Sigmoid colon (tissue), 7 donors: Measurements from ENCODE around the gene THSD7A. TPM values are rescaled to one million over a fixed set of nuclear protein-coding genes. Genes with fewer than 3 reads are reported as not detected.

Experiments
- DNase-seq: peaks from one replicate; pipeline ENCODE4 v3.0.0-alpha.2; 2019
- H3K27ac ChIP-seq, 4 donors: fragments of 200-600 bp; sonication (generic); one replicate each; pipeline ENCODE4 v1.5.1; 2016 to 2019; ENCODE audit warnings: mild to moderate bottlenecking in 1 of 4
- H3K27me3 ChIP-seq, 3 donors: fragments of 200-600 bp; sonication (generic); one replicate each; pipeline ENCODE4 v1.5.1; 2019; ENCODE audit warnings: mild to moderate bottlenecking in 1 of 3
- H3K36me3 ChIP-seq, 4 donors: fragments of 200-600 bp; sonication (generic); one replicate each; pipeline ENCODE4 v1.5.1; 2016 to 2019
- H3K4me1 ChIP-seq, 4 donors: fragments of 200-600 bp; sonication (generic); one replicate each; pipeline ENCODE4 v1.5.1; 2017 to 2019
- H3K4me3 ChIP-seq, 4 donors: fragments of 200-600 bp; sonication (generic); one replicate each; pipeline ENCODE4 v1.5.1; 2017 to 2019; ENCODE audit warnings: mild to moderate bottlenecking in 2 of 4, moderate library complexity in 1 of 4
- H3K9me3 ChIP-seq, 4 donors: fragments of 200-600 bp in 3 of 4; sonication (generic) in 3 of 4; one replicate each; pipeline versions ENCODE4 v1.5.1 to v1.6.1; 2013 to 2019
- CTCF ChIP-seq, 4 experiments: fragments of 450-650 bp in 3 of 4; fragments of 200-600 bp in 1 of 4; IDR thresholded peaks; one replicate each; pipeline ENCODE4 v1.5.1; 2016 to 2019; ENCODE audit warnings: antibody characterized with exemption in 4 of 4, mild to moderate bottlenecking in 3 of 4, moderate library complexity in 2 of 4
- EP300 ChIP-seq, 4 donors: sonication (generic); formaldehyde crosslinking; IDR thresholded peaks; one replicate each; pipeline ENCODE4 v1.6.1; 2017; ENCODE audit warnings: antibody characterized with exemption in 4 of 4
- POLR2A ChIP-seq, 2 donors: fragments of 450-650 bp; IDR thresholded peaks; one replicate each; pipeline ENCODE4 v1.6.1; 2016; ENCODE audit warnings: antibody characterized with exemption in 2 of 2, mild to moderate bottlenecking in 2 of 2, moderate library complexity in 2 of 2
- POLR2AphosphoS5 ChIP-seq, 4 donors: sonication (generic); formaldehyde crosslinking; IDR thresholded peaks; one replicate each; pipeline ENCODE4 v1.6.1; 2017; ENCODE audit warnings: antibody characterized with exemption in 4 of 4
- WGBS, 2 donors: extraction: QIAGEN DNeasy Blood & Tissue Kit; methylation state at CpG; one replicate each; pipeline ENCODE4 v1.1.7; 2013; 5-methylcytosine and 5-hydroxymethylcytosine counted together
- intact Hi-C: fragments of 100-400 bp; cut with DNase I; formaldehyde crosslinking; loops from one replicate; pipeline ENCODE4 v1.15.1; 2023
- polyA plus RNA-seq, 3 donors: library from polyadenylated mRNA; stranded (reverse); fragments of 200-250 nt; gene quantifications; one replicate each; pipeline ENCODE4 v1.2.3, GENCODE V29; 2013
- total RNA-seq, 4 donors: library from RNA; depleted of rRNA; stranded (reverse); fragments of >200 nt; gene quantifications; one replicate each; pipeline ENCODE4 v1.1.0, GENCODE V29; 2016
- donor health status: healthy with polysubstance abuse.
- donor health status: Bipolar disorder and iron deficiency.
- donor health status: healthy.

The THSD7A gene
- total and polyA plus RNA-seq, 7 donors, result under 0.01 to 6.9 (median 5.0) TPM

- H3K4me1 ChIP-seq, result no peaks in the 10 kb centered on the region
Observed at GRCh38 chr7:11557627-11558026, 274.4 kb downstream of the THSD7A start.

GRCh38 chr7:11552676-11553296 lies 279.2 kb downstream of the THSD7A start:
- intact Hi-C loops, result no loop called here
- 84 to 86% methylated on average over 6 of the region's 6 CpGs for WGBS, 2 donors
- H3K9me3 ChIP-seq, result no peaks in the 10 kb centered on the region

More at GRCh38 chr7:11557627-11558026, 274.4 kb downstream of the THSD7A start:
- no peak for DNase-seq
- H3K27me3 ChIP-seq, result no peaks in the 10 kb centered on the region
- 48 to 60% methylated on average over 2 of the region's 2 CpGs for WGBS, 2 donors
- no peak overlapping the region for H3K4me3 ChIP-seq
- TF ChIP-seq POLR2AphosphoS5 (IDR thresholded peaks at IDR 0.05) (no peak), CTCF (IDR thresholded peaks at IDR 0.05) (no peak), POLR2A (IDR thresholded peaks at IDR 0.05) (no peak), EP300 (IDR thresholded peaks at IDR 0.05) (no peak)
- intact Hi-C loops, result no loop called here
- H3K9me3 ChIP-seq, result no peaks in the 10 kb centered on the region
- H3K27ac ChIP-seq, result no peak overlapping the region
- H3K36me3 ChIP-seq, result no peaks in the 10 kb centered on the region

GRCh38 chr7:11551470-11551869 lies 280.5 kb downstream of the THSD7A start:
- no peak for DNase-seq
- Histone ChIP-seq H3K4me3 (no peak overlapping the region), H3K27ac (no peak overlapping the region), H3K9me3 (no peaks in the 10 kb centered on the region), H3K36me3 (no peaks in the 10 kb centered on the region), H3K4me1 (no peaks in the 10 kb centered on the region), H3K27me3 (no peaks in the 10 kb centered on the region)
- intact Hi-C loops, result no loop called here
- TF ChIP-seq POLR2A (IDR thresholded peaks at IDR 0.05) (no peak), EP300 (IDR thresholded peaks at IDR 0.05) (no peak), POLR2AphosphoS5 (IDR thresholded peaks at IDR 0.05) (no peak), CTCF (IDR thresholded peaks at IDR 0.05) (no peak)

More at GRCh38 chr7:11552676-11553296, 279.2 kb downstream of the THSD7A start:
- no peak for DNase-seq
- Histone ChIP-seq H3K27me3 (no peaks in the 10 kb centered on the region), H3K27ac (no peak overlapping the region), H3K4me1 (no peaks in the 10 kb centered on the region), H3K36me3 (no peaks in the 10 kb centered on the region), H3K4me3 (no peak overlapping the region)
- TF ChIP-seq CTCF (IDR thresholded peaks at IDR 0.05), result no peak
- TF ChIP-seq EP300 (IDR thresholded peaks at IDR 0.05), result no peak
- TF ChIP-seq POLR2AphosphoS5 (IDR thresholded peaks at IDR 0.05), result no peak
- TF ChIP-seq POLR2A (IDR thresholded peaks at IDR 0.05), result no peak

GRCh38 chr7:11548532-11548931 lies 283.5 kb downstream of the THSD7A start:
- WGBS, 2 donors, result 45 to 53% methylated on average over 1 of the region's 1 CpG
- no peaks in the 10 kb centered on the region for H3K4me1 ChIP-seq
- intact Hi-C loops, result no loop called here
- no peak for DNase-seq
- no peak overlapping the region for H3K4me3 ChIP-seq
- H3K27me3 ChIP-seq, result no peaks in the 10 kb centered on the region
- no peaks in the 10 kb centered on the region for H3K9me3 ChIP-seq
- no peak overlapping the region for H3K27ac ChIP-seq
- no peak for TF ChIP-seq POLR2A (IDR thresholded peaks at IDR 0.05)
- no peak for TF ChIP-seq EP300 (IDR thresholded peaks at IDR 0.05)
- no peak for TF ChIP-seq POLR2AphosphoS5 (IDR thresholded peaks at IDR 0.05)
- TF ChIP-seq CTCF (IDR thresholded peaks at IDR 0.05), result no peak
- no peaks in the 10 kb centered on the region for H3K36me3 ChIP-seq

- H3K4me3 ChIP-seq, result no peak overlapping the region
- no peak overlapping the region for H3K27ac ChIP-seq
- H3K27me3 ChIP-seq, result no peaks in the 10 kb centered on the region
- peaks cover 0 to 9% (median 2%) of the 10 kb centered on the region in 4 donors for H3K4me1 ChIP-seq
- TF ChIP-seq POLR2A (IDR thresholded peaks at IDR 0.05), result no peak
- TF ChIP-seq EP300 (IDR thresholded peaks at IDR 0.05), result no peak
- TF ChIP-seq CTCF (IDR thresholded peaks at IDR 0.05), result no peak
- intact Hi-C loops, result no loop called here
- no peak for DNase-seq
- WGBS, 2 donors, result 95% methylated on average over 8 of the region's 8 CpGs
- H3K9me3 ChIP-seq, result no peaks in the 10 kb centered on the region
- H3K36me3 ChIP-seq, result peaks cover 0 to 7% (median 0%) of the 10 kb centered on the region in 4 donors
Observed at GRCh38 chr7:11541330-11541729, 290.7 kb downstream of the THSD7A start.
